GM23338 (cell line): Measurements from ENCODE around the gene REELD1. TPM values are rescaled to one million over a fixed set of nuclear protein-coding genes. Genes with fewer than 3 reads are reported as not detected.

Experiments used
- ATAC-seq: fragments of 200-7000 bp; cut with Tn5 transposase; 3 replicates; pipeline ENCODE4 v1.9.1; 2020
- DNase-seq: peaks from one replicate; pipeline ENCODE4 v3.0.0-alpha.2; 2015; ENCODE audit warnings: low spot score
- H2AFZ ChIP-seq: fragments of 200-600 bp; sonication (generic); 2 replicates; pipeline ENCODE4 v1.8.0; 2016; ENCODE audit warnings: antibody characterized with exemption, mild to moderate bottlenecking, moderate library complexity
- H3F3A ChIP-seq: fragments of 200-600 bp; sonication (generic); replicated peaks from 2 replicates; pipeline ENCODE4 v1.8.0; 2017; ENCODE audit warnings: antibody characterized with exemption, mixed run types, low read depth
- H3K27ac ChIP-seq: fragments of 200-600 bp; sonication (generic); 2 replicates; pipeline ENCODE4 v1.6.1; 2016; ENCODE audit warnings: low read depth
- H3K27me3 ChIP-seq: fragments of 200-600 bp; sonication (generic); 2 replicates; pipeline ENCODE4 v1.8.0; 2016; ENCODE audit warnings: mild to moderate bottlenecking, mixed run types, moderate library complexity; ENCODE audit not compliant: insufficient read depth
- H3K36me3 ChIP-seq: fragments of 200-600 bp; sonication (generic); 2 replicates; pipeline ENCODE4 v1.8.0; 2016; ENCODE audit warnings: mild to moderate bottlenecking; ENCODE audit not compliant: insufficient read depth
- H3K4me1 ChIP-seq: fragments of 200-600 bp; sonication (generic); 2 replicates; pipeline ENCODE4 v1.8.0; 2016; ENCODE audit warnings: mild to moderate bottlenecking, moderate library complexity; ENCODE audit not compliant: insufficient read depth
- H3K4me2 ChIP-seq: fragments of 200-600 bp; sonication (generic); 2 replicates; pipeline ENCODE4 v1.7.1; 2017; ENCODE audit warnings: mixed run types
- H3K4me3 ChIP-seq: fragments of 200-600 bp; sonication (generic); 2 replicates; pipeline ENCODE4 v1.6.1; 2016; ENCODE audit warnings: mixed run types
- H3K79me2 ChIP-seq: fragments of 200-600 bp; sonication (generic); replicated peaks from 2 replicates; pipeline ENCODE4 v1.8.0; 2017; ENCODE audit warnings: mild to moderate bottlenecking; ENCODE audit not compliant: insufficient read depth
- H3K9me2 ChIP-seq: fragments of 200-600 bp; sonication (generic); 2 replicates; pipeline ENCODE4 v1.8.0; 2017; ENCODE audit not compliant: insufficient read depth
- H4K20me1 ChIP-seq: fragments of 200-600 bp; sonication (generic); replicated peaks from 2 replicates; pipeline ENCODE4 v1.8.0; 2017; ENCODE audit warnings: mild to moderate bottlenecking; ENCODE audit not compliant: insufficient read depth
- H3K27ac Mint-ChIP-seq: 2 replicates; pipeline ENCODE4 v1.8.0; 2020; ENCODE audit warnings: inconsistent platforms, mild to moderate bottlenecking, moderate library complexity, mixed read lengths
- H3K27me3 Mint-ChIP-seq: 3 replicates; pipeline ENCODE4 v1.8.0; 2022; ENCODE audit warnings: low read depth, mild to moderate bottlenecking, moderate library complexity, mixed read lengths, inconsistent platforms; ENCODE audit not compliant: insufficient read depth, poor library complexity
- H3K36me3 Mint-ChIP-seq: 3 replicates; pipeline ENCODE4 v1.8.0; 2021; ENCODE audit warnings: low read depth, mild to moderate bottlenecking, inconsistent platforms, moderate library complexity, mixed read lengths
- H3K4me1 Mint-ChIP-seq: 3 replicates; pipeline ENCODE4 v1.8.0; 2020; ENCODE audit warnings: mild to moderate bottlenecking, inconsistent platforms, mixed read lengths
- H3K4me3 Mint-ChIP-seq: 3 replicates; pipeline ENCODE4 v1.8.0; 2021; ENCODE audit warnings: moderate library complexity, mild to moderate bottlenecking, inconsistent platforms, mixed read lengths
- H3K9me3 Mint-ChIP-seq: 3 replicates; pipeline ENCODE4 v1.8.0; 2020; ENCODE audit warnings: moderate library complexity, mild to moderate bottlenecking, inconsistent platforms, mixed read lengths
- EZH2 ChIP-seq: fragments of 200-600 bp; sonication (generic); IDR thresholded peaks from one replicate; pipeline ENCODE4 v1.8.0; 2017; ENCODE audit warnings: antibody characterized with exemption, mild to moderate bottlenecking, low read depth; ENCODE audit not compliant: unreplicated experiment
- ZNF462 ChIP-seq: fragments of 250-450 bp; sonication (Bioruptor Pico); IDR thresholded peaks from 2 replicates; pipeline ENCODE4 v1.5.0; 2020; ENCODE audit warnings: mild to moderate bottlenecking, moderate library complexity
- polyA plus RNA-seq: library from polyadenylated mRNA; unstranded; fragments of >200 nt; fragmentation: Nextera tagmentation; extraction: Ambion mirVana; gene quantifications from 2 replicates; pipeline ENCODE4 v1.2.1, GENCODE V29; 2016
- total RNA-seq: library from RNA; depleted of rRNA; stranded (reverse); fragments of >200 nt; shearing (Covaris generic); gene quantifications from 2 replicates; pipeline ENCODE4 v1.2.3, GENCODE V29; 2014
- TF ChIP-seq, protein P1 (sequence below): IDR thresholded peaks from 2 replicates; pipeline ENCODE4 v1.6.1; 2016; ENCODE audit warnings: antibody characterized with exemption

The REELD1 gene
- total and polyA plus RNA-seq, 2 experiments from 2014 or later, result 0.19 TPM; not detected in 1

- TF ChIP-seq ZNF462 (no peak), EZH2 (no peak)
Observed at GRCh38 chr4:146191766-146192458, 22.4 kb upstream of the REELD1 start (continued).

DNA sequence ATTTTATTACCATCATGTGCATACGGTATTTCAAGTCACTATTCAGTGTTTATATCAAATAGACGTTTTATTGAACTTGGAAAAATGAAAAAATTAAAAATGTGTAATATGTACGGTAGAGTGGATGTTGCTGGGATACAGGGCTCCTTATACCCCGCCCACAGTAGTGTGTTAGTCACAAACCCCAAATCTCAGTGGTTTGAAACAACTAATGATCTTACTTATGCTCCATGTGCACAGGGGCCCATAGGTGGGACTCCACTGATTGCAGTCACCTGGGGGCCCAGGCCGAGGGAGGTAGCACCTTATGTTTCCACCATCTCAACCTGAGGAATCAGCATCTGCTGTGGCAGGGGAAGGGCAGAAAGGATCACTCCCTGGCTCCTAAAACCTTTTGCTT lies 20.7 kb upstream of the REELD1 start:
- H3K27me3 ChIP-seq, result no peaks in the 10 kb centered on the region
- no peak overlapping the region for H3K27ac Mint-ChIP-seq
- H3K4me2 ChIP-seq, result no peak overlapping the region
- no peaks in the 10 kb centered on the region for H3K79me2 ChIP-seq
- H3K4me3 ChIP-seq, result no peak overlapping the region
- H4K20me1 ChIP-seq, result no peaks in the 10 kb centered on the region; the same call in none of the 2 replicates
- DNase-seq (no peak), ATAC-seq (no peak)
- no peaks in the 10 kb centered on the region for H3K9me3 Mint-ChIP-seq
- no peaks in the 10 kb centered on the region for H3F3A ChIP-seq
- no peaks in the 10 kb centered on the region for H3K4me1 ChIP-seq
- H3K27ac ChIP-seq, result no peak overlapping the region
- no peaks in the 10 kb centered on the region for H3K9me2 ChIP-seq
- H3K36me3 ChIP-seq, result peaks cover 9% of the 10 kb centered on the region
- H3K36me3 Mint-ChIP-seq, result peaks cover 22% of the 10 kb centered on the region; the same call in 2 of the 3 replicates
- no peak overlapping the region for H3K4me3 Mint-ChIP-seq
- H2AFZ ChIP-seq, result no peak overlapping the region
- H3K27me3 Mint-ChIP-seq, result peaks cover 1% of the 10 kb centered on the region
- H3K4me1 Mint-ChIP-seq, result no peaks in the 10 kb centered on the region
- TF ChIP-seq, protein P1, sequence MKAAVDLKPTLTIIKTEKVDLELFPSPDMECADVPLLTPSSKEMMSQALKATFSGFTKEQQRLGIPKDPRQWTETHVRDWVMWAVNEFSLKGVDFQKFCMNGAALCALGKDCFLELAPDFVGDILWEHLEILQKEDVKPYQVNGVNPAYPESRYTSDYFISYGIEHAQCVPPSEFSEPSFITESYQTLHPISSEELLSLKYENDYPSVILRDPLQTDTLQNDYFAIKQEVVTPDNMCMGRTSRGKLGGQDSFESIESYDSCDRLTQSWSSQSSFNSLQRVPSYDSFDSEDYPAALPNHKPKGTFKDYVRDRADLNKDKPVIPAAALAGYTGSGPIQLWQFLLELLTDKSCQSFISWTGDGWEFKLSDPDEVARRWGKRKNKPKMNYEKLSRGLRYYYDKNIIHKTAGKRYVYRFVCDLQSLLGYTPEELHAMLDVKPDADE, result no peak
- no peak for TF ChIP-seq ZNF462
